ENCODE measurements around the gene PPP1R14C. TPM values are rescaled to one million over a fixed set of nuclear protein-coding genes. Genes with fewer than 3 reads are reported as not detected.

Gene PPP1R14C
- total and polyA plus RNA-seq, 7 donors: under 0.01 to 37.0 (median 19.8) TPM; not detected in 2

DNA sequence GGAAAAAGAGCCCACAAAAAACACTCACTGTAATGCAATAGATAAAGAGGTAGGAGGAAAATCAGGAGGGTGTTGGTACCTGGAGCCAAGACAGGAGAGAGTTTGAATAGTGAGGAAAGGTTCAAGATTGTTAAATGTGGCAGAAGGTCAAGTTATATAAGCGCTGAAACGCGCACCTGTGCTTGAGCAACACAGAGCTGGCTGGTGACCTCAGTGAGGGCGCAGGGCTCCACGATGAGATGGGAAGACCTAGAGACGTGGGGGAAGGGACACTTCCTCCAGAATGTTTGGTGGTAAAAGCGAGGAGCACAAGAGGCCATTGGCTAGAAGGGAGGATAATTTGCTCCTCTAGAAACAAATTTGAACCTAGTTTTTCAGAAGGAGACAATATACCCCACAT lies 4.2 kb upstream of the PPP1R14C start:
- Histone ChIP-seq H3K27ac (no peak overlapping the region), H3K4me1 (peaks cover 0 to 23% (median 16%) of the 10 kb centered on the region in 4 donors), H3K4me3 (no peak overlapping the region), H3K9me3 (no peaks in the 10 kb centered on the region), H3K27me3 (peaks cover 13 to 31% (median 28%) of the 10 kb centered on the region in 3 donors), H3K36me3 (no peaks in the 10 kb centered on the region)
- WGBS, 2 donors: 19 to 62% methylated on average over 7 of the region's 7 CpGs
- intact Hi-C loops (cut with DNase I): no loop called here
- DNase-seq: no peak
- TF ChIP-seq POLR2A (IDR thresholded peaks at IDR 0.05): no peak
- no peak for TF ChIP-seq EP300 (IDR thresholded peaks at IDR 0.05)
- TF ChIP-seq POLR2AphosphoS5 (IDR thresholded peaks at IDR 0.05): no peak
- no peak for TF ChIP-seq CTCF (IDR thresholded peaks at IDR 0.05)

DNA sequence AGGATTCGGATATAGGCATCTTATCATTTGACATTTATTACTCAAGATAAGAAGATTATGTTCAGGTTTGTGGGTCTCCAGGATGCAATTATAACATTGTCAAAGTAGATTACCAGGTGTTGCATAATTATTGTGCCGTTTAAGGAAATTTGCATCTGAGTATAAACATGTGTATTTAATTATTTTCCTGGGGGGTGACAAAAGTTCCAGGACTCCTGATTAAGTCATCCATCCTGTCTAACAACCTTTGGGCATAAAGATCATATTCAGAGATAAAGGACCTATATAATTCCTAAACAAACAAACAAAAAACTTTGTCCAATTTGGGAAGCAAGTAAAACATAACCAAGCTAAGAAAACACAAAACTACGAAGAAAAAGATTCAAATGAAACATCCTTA lies 3.3 kb upstream of the PPP1R14C start:
- H3K36me3 ChIP-seq: no peaks in the 10 kb centered on the region
- no peak overlapping the region for H3K4me3 ChIP-seq
- peaks cover 22 to 39% (median 37%) of the 10 kb centered on the region in 3 donors for H3K27me3 ChIP-seq
- no peaks in the 10 kb centered on the region for H3K9me3 ChIP-seq
- H3K27ac ChIP-seq: no peak overlapping the region
- TF ChIP-seq CTCF (IDR thresholded peaks at IDR 0.05): no peak
- TF ChIP-seq POLR2AphosphoS5 (IDR thresholded peaks at IDR 0.05): no peak
- no peak for TF ChIP-seq EP300 (IDR thresholded peaks at IDR 0.05)
- no peak for TF ChIP-seq POLR2A (IDR thresholded peaks at IDR 0.05)
- H3K4me1 ChIP-seq: peaks cover 0 to 23% (median 20%) of the 10 kb centered on the region in 4 donors
- intact Hi-C loops (cut with DNase I): no loop called here
- whole genome bisulfite sequencing, 2 donors: 11 to 64% methylated on average over 3 of the region's 3 CpGs
- no peak for DNase-seq

DNA sequence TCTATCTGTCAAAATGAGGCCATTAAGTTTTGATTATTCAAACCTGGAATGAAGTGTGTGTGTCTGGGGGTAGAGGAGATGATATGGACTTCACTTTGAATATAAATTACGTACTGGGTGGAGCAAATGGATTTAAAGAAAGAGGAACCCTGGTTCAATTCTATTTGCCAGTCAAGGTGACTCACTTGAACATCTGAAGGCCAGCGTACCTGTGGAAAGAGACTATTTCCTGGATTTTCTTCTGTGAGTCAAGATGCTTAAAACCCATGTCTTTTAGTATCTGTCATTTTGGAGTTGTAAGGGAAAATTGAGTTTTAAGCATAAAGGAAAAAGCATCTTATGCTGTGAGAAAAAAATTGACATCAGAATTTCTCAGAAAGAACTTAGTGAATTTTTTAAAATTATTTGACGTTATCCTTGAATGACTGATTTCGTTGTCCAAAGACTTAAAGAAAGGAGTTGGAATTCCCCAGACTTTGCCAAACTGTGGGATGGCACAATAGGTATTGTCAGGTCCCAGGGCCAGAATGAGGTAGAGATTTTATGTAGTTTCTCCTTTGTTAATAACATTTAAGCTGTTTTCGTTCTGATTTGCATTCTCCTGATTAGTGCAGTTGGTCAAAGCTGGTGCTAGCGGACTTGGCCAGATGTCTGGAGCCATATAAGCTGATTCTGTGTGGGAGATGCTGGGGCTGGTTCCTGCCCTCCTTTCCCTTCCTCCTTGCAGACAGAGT lies 2.4 kb upstream of the PPP1R14C start:
- TF ChIP-seq CTCF (IDR thresholded peaks at IDR 0.05) (no peak), POLR2A (IDR thresholded peaks at IDR 0.05) (no peak)
- Histone ChIP-seq H3K4me3 (no peak overlapping the region), H3K27me3 (peaks cover 25 to 48% (median 45%) of the 10 kb centered on the region in 3 donors), H3K9me3 (no peaks in the 10 kb centered on the region), H3K4me1 (peaks cover 0 to 22% (median 19%) of the 10 kb centered on the region in 4 donors), H3K36me3 (no peaks in the 10 kb centered on the region), H3K27ac (no peak overlapping the region)
- no peak for DNase-seq
- intact Hi-C loops (cut with DNase I): no loop called here
- WGBS, 2 donors: 73 to 76% methylated on average over 6 of the region's 6 CpGs

DNA sequence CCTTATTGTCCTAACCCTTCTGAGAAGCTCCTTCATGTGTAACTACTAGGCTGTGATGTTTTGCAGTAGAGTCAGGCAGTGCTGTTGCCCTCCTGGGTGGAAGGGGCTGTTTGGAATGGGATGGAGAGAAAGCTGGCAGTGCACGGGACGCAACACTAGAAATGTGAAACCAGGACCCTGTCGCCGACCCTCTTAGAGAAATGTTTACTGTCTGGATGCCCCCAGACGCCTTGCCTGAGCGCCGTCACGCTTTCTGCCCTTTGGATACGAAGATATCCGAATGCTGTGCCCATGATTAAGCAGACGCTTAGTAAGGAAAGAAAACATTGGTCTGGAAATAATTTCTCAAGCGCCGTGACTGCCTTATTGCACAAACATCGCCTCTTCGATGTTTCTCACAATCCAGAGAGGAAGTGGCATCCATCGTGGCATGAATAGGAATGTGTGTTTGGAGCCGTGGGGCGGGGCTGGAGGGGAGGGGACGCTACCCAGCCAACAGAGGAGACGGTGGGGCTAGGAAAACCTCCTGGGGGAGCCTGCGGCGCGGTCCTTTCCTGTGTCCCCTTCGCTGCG lies 661 bp upstream of the PPP1R14C start:
- Histone ChIP-seq H3K36me3 (no peaks in the 10 kb centered on the region), H3K27ac (no peak overlapping the region), H3K27me3 (peaks cover 25 to 66% (median 58%) of the 10 kb centered on the region in 3 donors), H3K9me3 (no peaks in the 10 kb centered on the region), H3K4me1 (peaks cover 0 to 22% (median 19%) of the 10 kb centered on the region in 4 donors), H3K4me3 (peak overlapping the region in 3 of 4 donors; percentile 36 to 52 (median 48))
- intact Hi-C loops (cut with DNase I): no loop called here
- 6 to 8% methylated on average over 25 of the region's 25 CpGs for WGBS, 2 donors
- TF ChIP-seq POLR2AphosphoS5 (IDR thresholded peaks at IDR 0.05) (no peak), EP300 (IDR thresholded peaks at IDR 0.05) (no peak), CTCF (IDR thresholded peaks at IDR 0.05) (no peak), POLR2A (IDR thresholded peaks at IDR 0.05) (no peak)
- no peak for DNase-seq
